ENCODE data around the gene LARP1. TPM values are rescaled to one million over a fixed set of nuclear protein-coding genes. Genes with fewer than 3 reads are reported as not detected.

Gene LARP1
- total and polyA plus RNA-seq, 9 of the 15 experiments (the other 6 are each of a cell fraction or from before 2014, with no cell fraction given), result 22.6 to 300 (median 92.0) TPM

DNA sequence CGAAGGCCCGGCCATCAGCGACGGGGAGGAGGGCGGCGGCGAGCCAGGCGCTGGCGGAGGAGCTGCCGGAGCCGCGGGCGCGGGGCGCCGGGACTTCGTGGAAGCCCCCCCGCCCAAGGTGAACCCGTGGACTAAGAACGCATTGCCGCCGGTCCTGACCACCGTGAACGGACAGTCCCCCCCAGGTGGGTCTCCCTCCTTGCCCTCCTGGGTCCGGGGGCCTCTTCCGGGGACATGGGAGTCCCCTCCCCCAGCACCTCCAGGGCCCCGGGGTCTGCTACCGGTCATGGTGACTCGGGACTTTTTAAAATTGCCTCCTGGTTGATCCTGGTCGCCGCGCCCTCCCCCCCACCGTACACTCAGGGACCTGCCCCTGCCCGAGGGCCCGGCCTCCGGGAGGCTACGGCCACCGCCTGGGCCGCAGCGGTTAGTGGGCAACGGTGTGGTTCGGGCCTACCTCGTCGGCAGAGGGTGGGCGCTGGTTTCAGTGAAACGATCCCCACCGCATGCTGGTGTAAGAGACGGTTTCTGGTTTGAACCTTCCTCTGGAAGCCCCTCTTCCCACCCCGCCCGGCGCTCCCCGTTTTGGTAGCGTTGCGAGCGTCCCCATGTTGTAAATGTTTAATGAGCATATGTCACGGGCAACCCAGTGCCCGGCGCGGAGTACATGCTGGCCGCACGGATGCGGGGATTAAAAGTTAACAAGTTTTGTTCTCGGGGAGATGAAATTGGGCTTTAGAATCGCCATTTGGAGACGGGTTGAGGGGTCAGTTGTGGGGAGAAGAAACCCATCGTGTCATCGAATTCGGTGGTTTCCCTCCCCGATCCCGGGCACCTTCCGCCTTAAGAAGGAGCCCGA, 1.1 kb downstream of the LARP1 start (continued):
- TF ChIP-seq ATF1 (CRISPR knock-in tag; IDR thresholded peaks at IDR 0.05) (no peak), ATF1 (tag; IDR thresholded peaks at IDR 0.05) (0 out of 2 replicates have a peak, but pooled peaks have one; percentile 6), JUN (IDR thresholded peaks at IDR 0.05; ENCODE audit: borderline replicate concordance, low read depth, low read length) (no peak), JUN (CRISPR knock-in tag; IDR thresholded peaks at IDR 0.05; ENCODE audit: borderline replicate concordance) (no peak), ZNF57 (CRISPR knock-in tag; IDR thresholded peaks at IDR 0.05) (0 out of 2 replicates have a peak, but pooled peaks have one; percentile 37), MAZ (CRISPR knock-in tag; conservative IDR thresholded peaks at IDR 0.05 in 1 of 2, IDR thresholded peaks at IDR 0.05 in 1 of 2) (peak in 1 of 2 experiments; percentile 72; a peak in 2 of 4 replicates), CAMTA2 (CRISPR knock-in tag; conservative IDR thresholded peaks at IDR 0.05) (no peak), KLF1 (tag; IDR thresholded peaks at IDR 0.05) (no peak), ZSCAN29 (IDR thresholded peaks at IDR 0.05) (no peak), SLC30A9 (CRISPR knock-in tag; IDR thresholded peaks at IDR 0.05) (no peak), EP400 (IDR thresholded peaks at IDR 0.05) (peak; percentile 60; the same call in 1 of the 2 replicates), KDM1A (IDR thresholded peaks at IDR 0.05) (no peak), ZNF584 (CRISPR knock-in tag; IDR thresholded peaks at IDR 0.05; ENCODE audit: low read depth) (no peak), BMI1 (IDR thresholded peaks at IDR 0.05; ENCODE audit: low read length) (no peak), CSDE1 (IDR thresholded peaks at IDR 0.05) (no peak), ZNF224 (CRISPR knock-in tag; IDR thresholded peaks at IDR 0.05) (no peak), BCOR (IDR thresholded peaks at IDR 0.05) (no peak; the same call in 1 of the 2 replicates)
- TF ChIP-seq, protein P1, sequence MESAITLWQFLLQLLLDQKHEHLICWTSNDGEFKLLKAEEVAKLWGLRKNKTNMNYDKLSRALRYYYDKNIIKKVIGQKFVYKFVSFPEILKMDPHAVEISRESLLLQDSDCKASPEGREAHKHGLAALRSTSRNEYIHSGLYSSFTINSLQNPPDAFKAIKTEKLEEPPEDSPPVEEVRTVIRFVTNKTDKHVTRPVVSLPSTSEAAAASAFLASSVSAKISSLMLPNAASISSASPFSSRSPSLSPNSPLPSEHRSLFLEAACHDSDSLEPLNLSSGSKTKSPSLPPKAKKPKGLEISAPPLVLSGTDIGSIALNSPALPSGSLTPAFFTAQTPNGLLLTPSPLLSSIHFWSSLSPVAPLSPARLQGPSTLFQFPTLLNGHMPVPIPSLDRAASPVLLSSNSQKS (CRISPR knock-in tag; IDR thresholded peaks at IDR 0.05), result no peak
- TF ChIP-seq, protein P2, sequence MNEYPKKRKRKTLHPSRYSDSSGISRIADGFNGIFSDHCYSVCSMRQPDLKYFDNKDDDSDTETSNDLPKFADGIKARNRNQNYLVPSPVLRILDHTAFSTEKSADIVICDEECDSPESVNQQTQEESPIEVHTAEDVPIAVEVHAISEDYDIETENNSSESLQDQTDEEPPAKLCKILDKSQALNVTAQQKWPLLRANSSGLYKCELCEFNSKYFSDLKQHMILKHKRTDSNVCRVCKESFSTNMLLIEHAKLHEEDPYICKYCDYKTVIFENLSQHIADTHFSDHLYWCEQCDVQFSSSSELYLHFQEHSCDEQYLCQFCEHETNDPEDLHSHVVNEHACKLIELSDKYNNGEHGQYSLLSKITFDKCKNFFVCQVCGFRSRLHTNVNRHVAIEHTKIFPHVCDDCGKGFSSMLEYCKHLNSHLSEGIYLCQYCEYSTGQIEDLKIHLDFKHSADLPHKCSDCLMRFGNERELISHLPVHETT (CRISPR knock-in tag; conservative IDR thresholded peaks at IDR 0.05 in 1 of 2, IDR thresholded peaks at IDR 0.05 in 1 of 2), result no peak
